ENCODE measurements around the gene CALML3. TPM values are rescaled to one million over a fixed set of nuclear protein-coding genes. Genes with fewer than 3 reads are reported as not detected.

Gene CALML3
- total and polyA plus RNA-seq, 4 donors = 0.10 to 0.13 TPM; not detected in 2

GRCh38 chr10:5509691-5510090, 15.1 kb upstream of the CALML3 start:
- intact Hi-C loops (cut with DNase I) = no loop called here
- Histone ChIP-seq H3K36me3 (ENCODE audit: control insufficient read depth in 1 of 2, insufficient read depth in 2 of 2, low read length in 1 of 2) (no peaks in the 10 kb centered on the region), H3K27ac (ENCODE audit: low read depth in 1 of 2, low read length in 2 of 2) (no peak overlapping the region), H3K27me3 (ENCODE audit: control insufficient read depth in 1 of 2, insufficient read depth in 2 of 2, low read length in 1 of 2) (no peaks in the 10 kb centered on the region), H3K4me3 (ENCODE audit: low read length in 2 of 2) (no peak overlapping the region), H3K9me3 (ENCODE audit: control insufficient read depth, low read length) (no peaks in the 10 kb centered on the region), H3K4me1 (ENCODE audit: control insufficient read depth in 1 of 2, insufficient read depth in 2 of 2, low read length in 2 of 2) (no peaks in the 10 kb centered on the region)
- ATAC-seq (ENCODE audit: low FRiP score) = no peak
- DNase-seq = peak in 1 of 2 donors; percentile 65
- 97% methylated on average over 11 of the region's 11 CpGs for WGBS, 2 donors

DNA sequence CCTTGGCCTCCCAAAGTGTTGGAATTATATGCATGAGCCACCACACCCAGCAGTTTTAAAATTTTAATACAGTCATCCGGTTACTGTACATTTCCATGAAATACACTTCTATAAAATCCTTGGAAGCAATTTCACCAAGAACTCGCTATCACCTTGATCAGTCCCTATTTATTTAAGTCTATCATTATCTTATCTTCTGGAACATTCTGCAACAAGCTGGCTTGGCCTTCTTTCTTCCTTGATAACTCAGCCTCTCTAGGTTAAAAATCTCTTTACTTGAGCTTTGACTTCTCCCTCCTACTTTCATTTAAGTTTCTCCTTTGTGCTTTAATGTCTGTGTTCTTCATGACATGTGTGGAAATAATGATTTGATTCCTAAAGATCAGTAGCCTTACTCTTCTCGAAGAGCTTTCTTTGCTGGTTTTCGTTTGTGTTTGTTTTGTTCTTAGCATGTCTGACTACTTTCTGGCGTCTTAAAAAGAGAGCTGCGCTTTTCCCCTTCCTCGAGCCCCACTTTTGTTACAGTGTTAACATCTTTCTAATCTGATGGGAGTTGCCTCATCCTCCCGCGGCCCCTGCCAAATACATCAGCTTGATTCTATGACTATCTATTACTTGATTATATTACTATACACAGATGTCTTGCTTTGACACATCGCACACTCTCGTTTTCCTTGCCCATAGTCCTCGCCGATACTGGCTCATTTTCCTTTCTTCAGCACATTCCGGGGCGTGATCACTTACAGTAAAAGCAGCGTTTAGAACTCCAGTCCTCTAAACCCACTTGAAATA, 14.3 kb upstream of the CALML3 start:
- intact Hi-C loops (cut with DNase I) = no loop called here
- DNase-seq (peak in 1 of 2 donors; percentile 26), ATAC-seq (ENCODE audit: low FRiP score) (no peak)
- Histone ChIP-seq H3K36me3 (ENCODE audit: control insufficient read depth in 1 of 2, insufficient read depth in 2 of 2, low read length in 1 of 2) (no peaks in the 10 kb centered on the region), H3K27me3 (ENCODE audit: control insufficient read depth in 1 of 2, insufficient read depth in 2 of 2, low read length in 1 of 2) (no peaks in the 10 kb centered on the region), H3K4me1 (ENCODE audit: control insufficient read depth in 1 of 2, insufficient read depth in 2 of 2, low read length in 2 of 2) (no peaks in the 10 kb centered on the region), H3K27ac (ENCODE audit: low read depth in 1 of 2, low read length in 2 of 2) (no peak overlapping the region), H3K4me3 (ENCODE audit: low read length in 2 of 2) (no peak overlapping the region), H3K9me3 (ENCODE audit: control insufficient read depth, low read length) (no peaks in the 10 kb centered on the region)
- WGBS, 2 donors = 90% methylated on average over 16 of the region's 16 CpGs

- intact Hi-C loops (cut with DNase I) = no loop called here
- no peaks in the 10 kb centered on the region for H3K9me3 ChIP-seq (ENCODE audit: control insufficient read depth, low read length)
- H3K36me3 ChIP-seq (ENCODE audit: control insufficient read depth in 1 of 2, insufficient read depth in 2 of 2, low read length in 1 of 2) = no peaks in the 10 kb centered on the region
- DNase-seq (peak in 1 of 2 donors; percentile 59), ATAC-seq (ENCODE audit: low FRiP score) (no peak)
- no peak overlapping the region for H3K27ac ChIP-seq (ENCODE audit: low read depth in 1 of 2, low read length in 2 of 2)
- H3K4me3 ChIP-seq (ENCODE audit: low read length in 2 of 2) = no peak overlapping the region
- H3K4me1 ChIP-seq (ENCODE audit: control insufficient read depth in 1 of 2, insufficient read depth in 2 of 2, low read length in 2 of 2) = no peaks in the 10 kb centered on the region
- 94% methylated on average over 31 to 32 of the region's 32 CpGs for WGBS, 2 donors
- no peaks in the 10 kb centered on the region for H3K27me3 ChIP-seq (ENCODE audit: control insufficient read depth in 1 of 2, insufficient read depth in 2 of 2, low read length in 1 of 2)
Measured at GRCh38 chr10:5511231-5511884, 13.4 kb upstream of the CALML3 start.

DNA sequence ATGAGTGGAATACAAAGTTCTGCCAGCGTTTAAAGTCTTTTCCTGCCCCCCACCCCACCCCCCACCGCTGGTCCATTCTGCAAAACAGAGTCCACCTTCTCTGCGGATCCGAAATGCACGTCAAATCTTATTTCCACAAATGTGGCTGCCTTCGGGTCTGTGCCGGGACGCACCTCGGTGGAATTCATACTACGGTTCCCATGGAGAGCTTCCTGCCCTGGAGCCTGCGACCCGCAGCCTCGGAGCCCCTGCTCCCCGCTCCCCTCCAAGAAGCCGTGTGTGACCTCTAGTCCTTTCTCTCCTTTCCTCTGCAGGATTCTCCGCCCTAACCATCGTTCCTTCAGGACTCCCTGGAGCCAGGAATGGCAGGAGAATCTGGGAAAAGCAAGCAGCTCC, 12.9 kb upstream of the CALML3 start:
- intact Hi-C loops (cut with DNase I) = no loop called here
- Histone ChIP-seq H3K4me3 (ENCODE audit: low read length in 2 of 2) (no peak overlapping the region), H3K4me1 (ENCODE audit: control insufficient read depth in 1 of 2, insufficient read depth in 2 of 2, low read length in 2 of 2) (no peaks in the 10 kb centered on the region), H3K27me3 (ENCODE audit: control insufficient read depth in 1 of 2, insufficient read depth in 2 of 2, low read length in 1 of 2) (no peaks in the 10 kb centered on the region), H3K36me3 (ENCODE audit: control insufficient read depth in 1 of 2, insufficient read depth in 2 of 2, low read length in 1 of 2) (no peaks in the 10 kb centered on the region), H3K9me3 (ENCODE audit: control insufficient read depth, low read length) (no peaks in the 10 kb centered on the region), H3K27ac (ENCODE audit: low read depth in 1 of 2, low read length in 2 of 2) (no peak overlapping the region)
- DNase-seq (peak in 1 of 2 donors; percentile 39), ATAC-seq (ENCODE audit: low FRiP score) (no peak)
- 90 to 94% methylated on average over 17 of the region's 17 CpGs for WGBS, 2 donors

DNA sequence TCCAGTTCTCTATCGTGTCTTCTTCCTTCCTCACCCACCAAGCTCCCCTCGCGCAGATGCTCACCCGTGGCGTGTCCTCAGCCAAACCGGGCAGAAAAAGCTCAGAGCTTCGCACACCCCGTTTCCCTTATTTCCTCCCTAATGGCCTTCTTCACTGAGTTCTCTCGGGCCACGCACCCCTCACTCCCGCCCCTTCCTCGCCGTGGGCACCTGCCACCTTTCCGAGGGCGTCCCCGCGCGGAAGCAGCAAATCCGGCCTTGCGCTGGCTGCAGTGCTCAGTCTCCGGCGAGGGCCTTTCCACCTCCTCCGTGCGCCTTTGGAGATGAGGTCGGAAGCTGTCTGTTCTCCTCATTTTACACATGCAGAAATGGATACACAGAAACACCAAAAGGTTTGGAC, 12.4 kb upstream of the CALML3 start:
- WGBS, 2 donors = 95 to 97% methylated on average over 25 of the region's 25 CpGs
- ATAC-seq (ENCODE audit: low FRiP score) (no peak), DNase-seq (peak in 1 of 2 donors; percentile 60)
- Histone ChIP-seq H3K9me3 (ENCODE audit: control insufficient read depth, low read length) (no peaks in the 10 kb centered on the region), H3K36me3 (ENCODE audit: control insufficient read depth in 1 of 2, insufficient read depth in 2 of 2, low read length in 1 of 2) (no peaks in the 10 kb centered on the region), H3K4me1 (ENCODE audit: control insufficient read depth in 1 of 2, insufficient read depth in 2 of 2, low read length in 2 of 2) (no peaks in the 10 kb centered on the region), H3K27ac (ENCODE audit: low read depth in 1 of 2, low read length in 2 of 2) (no peak overlapping the region), H3K4me3 (ENCODE audit: low read length in 2 of 2) (no peak overlapping the region), H3K27me3 (ENCODE audit: control insufficient read depth in 1 of 2, insufficient read depth in 2 of 2, low read length in 1 of 2) (no peaks in the 10 kb centered on the region)
- intact Hi-C loops (cut with DNase I) = no loop called here

GRCh38 chr10:5512881-5513612, 11.7 kb upstream of the CALML3 start:
- H3K36me3 ChIP-seq (ENCODE audit: control insufficient read depth in 1 of 2, insufficient read depth in 2 of 2, low read length in 1 of 2) = no peaks in the 10 kb centered on the region
- intact Hi-C loops (cut with DNase I) = no loop called here
- H3K27me3 ChIP-seq (ENCODE audit: control insufficient read depth in 1 of 2, insufficient read depth in 2 of 2, low read length in 1 of 2) = no peaks in the 10 kb centered on the region
- DNase-seq = peak in 1 of 2 donors; percentile 44
- no peaks in the 10 kb centered on the region for H3K4me1 ChIP-seq (ENCODE audit: control insufficient read depth in 1 of 2, insufficient read depth in 2 of 2, low read length in 2 of 2)
- no peak overlapping the region for H3K4me3 ChIP-seq (ENCODE audit: low read length in 2 of 2)
- H3K27ac ChIP-seq (ENCODE audit: low read depth in 1 of 2, low read length in 2 of 2) = no peak overlapping the region
- no peak for ATAC-seq (ENCODE audit: low FRiP score)
- 94 to 95% methylated on average over 15 of the region's 15 CpGs for WGBS, 2 donors
- no peaks in the 10 kb centered on the region for H3K9me3 ChIP-seq (ENCODE audit: control insufficient read depth, low read length)

GRCh38 chr10:5514226-5514850, 10.4 kb upstream of the CALML3 start:
- DNase-seq = peak in 1 of 2 donors; percentile 36
- Histone ChIP-seq H3K36me3 (ENCODE audit: control insufficient read depth in 1 of 2, insufficient read depth in 2 of 2, low read length in 1 of 2) (no peaks in the 10 kb centered on the region), H3K4me3 (ENCODE audit: low read length in 2 of 2) (no peak overlapping the region), H3K27ac (ENCODE audit: low read depth in 1 of 2, low read length in 2 of 2) (no peak overlapping the region), H3K9me3 (ENCODE audit: control insufficient read depth, low read length) (no peaks in the 10 kb centered on the region), H3K27me3 (ENCODE audit: control insufficient read depth in 1 of 2, insufficient read depth in 2 of 2, low read length in 1 of 2) (no peaks in the 10 kb centered on the region), H3K4me1 (ENCODE audit: control insufficient read depth in 1 of 2, insufficient read depth in 2 of 2, low read length in 2 of 2) (no peaks in the 10 kb centered on the region)
- intact Hi-C loops (cut with DNase I) = no loop called here
- 89 to 92% methylated on average over 16 of the region's 16 CpGs for WGBS, 2 donors
- ATAC-seq (ENCODE audit: low FRiP score) = no peak

DNA sequence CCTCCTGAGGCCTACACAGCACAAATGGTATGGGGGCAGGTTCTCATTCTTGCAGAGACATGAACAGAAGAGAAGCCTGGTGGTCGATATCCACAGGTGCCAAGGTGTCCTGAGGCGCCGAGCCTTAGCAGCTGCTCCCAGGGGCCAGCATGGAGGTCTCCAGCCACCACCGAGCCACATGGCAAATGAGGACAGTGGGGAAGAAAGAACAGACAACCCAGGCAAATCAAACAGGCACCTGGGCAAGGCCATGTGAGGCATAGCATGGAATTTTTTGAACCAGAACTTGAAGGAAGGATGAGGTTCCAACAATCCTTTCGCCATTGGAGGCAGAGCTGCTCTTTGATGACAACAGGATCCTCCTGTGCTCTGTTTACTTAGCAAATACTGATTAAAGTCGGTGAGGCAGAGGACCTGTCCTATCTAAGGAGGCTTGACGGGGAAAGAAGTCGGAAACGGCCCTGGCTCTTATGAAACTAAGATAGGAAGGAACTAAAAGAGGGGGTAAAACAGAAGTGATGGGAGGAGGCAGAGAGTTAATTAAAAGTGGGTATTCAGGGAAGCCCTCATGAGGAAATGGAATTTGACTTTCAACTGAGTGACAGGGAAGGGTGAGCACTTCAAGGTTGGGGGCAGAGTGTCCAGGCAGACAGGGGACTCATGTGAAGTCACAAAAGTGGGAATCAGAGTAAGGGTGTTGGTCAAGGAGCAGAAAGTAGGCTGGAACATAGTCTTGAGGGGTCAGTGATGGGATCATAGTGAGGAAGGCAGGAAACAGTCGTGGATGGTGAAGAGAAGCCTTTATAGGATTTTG, 8.6 kb upstream of the CALML3 start:
- H3K9me3 ChIP-seq (ENCODE audit: control insufficient read depth, low read length) = no peaks in the 10 kb centered on the region
- H3K27ac ChIP-seq (ENCODE audit: low read depth in 1 of 2, low read length in 2 of 2) = no peak overlapping the region
- DNase-seq (peak in 1 of 2 donors; percentile 26), ATAC-seq (ENCODE audit: low FRiP score) (no peak)
- no peak overlapping the region for H3K4me3 ChIP-seq (ENCODE audit: low read length in 2 of 2)
- WGBS, 2 donors = 85 to 91% methylated on average over 10 of the region's 10 CpGs
- H3K27me3 ChIP-seq (ENCODE audit: control insufficient read depth in 1 of 2, insufficient read depth in 2 of 2, low read length in 1 of 2) = no peaks in the 10 kb centered on the region
- H3K36me3 ChIP-seq (ENCODE audit: control insufficient read depth in 1 of 2, insufficient read depth in 2 of 2, low read length in 1 of 2) = no peaks in the 10 kb centered on the region
- intact Hi-C loops (cut with DNase I) = no loop called here
- no peaks in the 10 kb centered on the region for H3K4me1 ChIP-seq (ENCODE audit: control insufficient read depth in 1 of 2, insufficient read depth in 2 of 2, low read length in 2 of 2)
